Endometrium (tissue), 2 donors: Measurements from ENCODE around the gene LPIN1.

Source experiments
- FAIRE-seq: peaks from 2 replicates; lab custom pipeline; 2012; peaks lifted over from hg19 to GRCh38; lab: Jason Lieb, UNC
- donor health status: control.
- donor health status: control.

LPIN1 gene

DNA sequence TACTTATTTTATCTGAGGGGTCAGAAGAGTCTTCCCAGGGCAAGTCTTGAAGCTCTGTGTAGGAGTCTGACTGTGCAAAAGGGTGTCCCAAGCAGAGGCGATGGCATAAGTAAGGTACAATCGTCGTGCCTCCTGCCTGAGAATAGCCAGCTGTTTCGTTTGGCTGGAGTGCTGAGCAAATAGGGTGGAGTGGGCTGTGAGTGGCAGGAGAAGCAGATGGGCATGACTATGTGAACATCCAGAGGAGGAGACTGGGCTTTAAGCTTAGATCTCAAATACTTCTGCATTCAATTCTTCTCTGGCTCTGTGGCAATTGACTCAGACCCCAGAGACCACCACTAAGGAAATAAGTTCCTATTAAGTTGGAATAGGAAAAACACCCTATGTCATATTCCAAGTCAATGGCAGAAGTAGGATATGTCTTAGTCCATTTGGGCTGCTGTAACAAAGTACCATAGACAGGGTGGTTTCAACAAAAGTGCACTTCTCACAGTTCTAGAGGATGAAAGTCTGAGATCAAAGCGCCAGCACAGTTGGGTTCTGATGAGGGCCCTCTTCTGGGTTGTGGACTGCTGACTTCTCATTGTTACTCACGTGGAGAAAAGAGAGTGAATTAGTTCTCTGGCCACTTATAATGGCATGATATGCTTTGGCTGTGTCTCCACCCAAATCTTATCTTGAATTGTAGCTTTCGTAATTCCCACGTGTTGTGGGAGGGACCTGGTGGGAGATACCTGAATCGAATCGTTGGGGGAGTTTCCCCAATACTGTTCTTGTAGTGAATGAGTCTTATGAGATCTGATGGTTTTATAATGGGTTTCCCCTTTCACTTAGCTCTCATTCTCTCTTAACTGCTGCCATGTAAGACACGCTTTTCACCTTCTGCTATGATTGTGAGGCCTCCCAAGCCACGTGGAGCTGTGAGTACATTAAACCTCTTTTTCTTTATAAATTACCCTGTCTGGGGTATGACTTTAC is 120.2 kb downstream of the LPIN1 start:
- FAIRE-seq: no peak

GRCh38 chr2:11867926-11868325 is 121.5 kb downstream of the LPIN1 start:
- FAIRE-seq: no peak

DNA sequence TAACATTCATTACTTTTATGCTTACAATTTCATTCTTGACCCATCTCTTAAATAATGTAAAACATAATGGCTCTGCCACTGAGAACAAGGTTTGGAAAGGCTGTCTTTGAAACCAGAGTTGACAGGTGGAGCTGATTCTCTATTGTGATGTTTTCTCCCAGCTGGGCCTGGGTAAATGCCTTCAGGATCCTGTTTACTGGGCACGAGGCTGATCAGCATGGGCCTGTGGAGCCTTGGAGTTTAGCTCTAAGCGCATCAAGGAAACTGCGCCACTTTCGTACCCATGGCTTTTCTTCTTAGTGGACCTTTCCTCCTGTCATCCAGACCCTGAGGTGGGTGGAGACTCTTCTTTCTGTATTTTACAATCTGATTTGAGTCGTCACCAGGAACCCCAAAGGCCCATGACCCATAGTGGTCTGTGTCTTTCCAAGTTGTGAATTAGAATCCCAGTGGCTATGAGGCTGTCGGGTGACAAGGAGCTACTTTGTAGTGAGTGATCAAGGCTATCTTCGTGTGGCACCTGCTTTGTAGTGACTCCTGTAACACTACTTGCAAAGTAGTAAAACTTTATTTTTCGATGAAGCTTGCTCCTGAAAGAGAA is 123.1 kb downstream of the LPIN1 start:
- FAIRE-seq: no peak

DNA sequence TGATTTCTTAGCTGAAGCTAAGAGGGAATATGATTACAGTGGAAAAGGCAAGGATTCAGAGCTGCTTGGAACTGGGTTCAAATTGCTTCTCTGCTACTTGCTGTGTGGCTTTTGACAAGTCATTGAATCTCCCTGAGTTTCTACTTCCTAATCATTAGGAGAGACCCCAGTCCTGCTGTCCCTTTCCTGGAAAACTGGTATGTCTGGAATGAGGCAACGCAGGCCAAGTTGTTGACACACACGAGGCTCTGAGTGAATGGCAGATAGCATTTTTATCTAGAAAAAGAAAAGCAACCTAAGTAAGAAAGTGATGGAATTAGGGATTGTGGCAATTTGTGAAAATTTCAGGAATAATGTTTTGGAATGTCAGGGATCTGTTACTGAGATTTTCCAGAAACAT is 123.6 kb downstream of the LPIN1 start:
- no peak for FAIRE-seq

DNA sequence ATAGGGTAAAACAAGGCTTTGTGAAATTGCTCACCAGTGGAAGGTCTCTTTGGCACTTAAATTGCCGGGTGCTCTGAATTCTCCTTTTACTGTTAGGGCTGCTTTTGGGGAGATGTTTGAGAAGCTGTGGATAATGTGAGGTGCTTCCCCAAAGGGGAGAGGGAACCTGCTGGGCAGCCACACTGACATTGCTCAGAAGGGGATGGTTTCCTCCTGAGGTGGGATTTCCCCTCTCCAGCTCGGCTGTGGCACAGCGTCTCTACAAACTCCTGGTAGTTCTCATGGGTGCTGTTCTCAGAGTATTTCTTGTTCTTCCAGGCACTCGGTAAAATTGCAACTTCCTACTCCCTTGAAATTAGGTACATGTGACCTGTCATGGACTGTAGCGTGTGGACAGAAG is 124.2 kb downstream of the LPIN1 start:
- no peak for FAIRE-seq

DNA sequence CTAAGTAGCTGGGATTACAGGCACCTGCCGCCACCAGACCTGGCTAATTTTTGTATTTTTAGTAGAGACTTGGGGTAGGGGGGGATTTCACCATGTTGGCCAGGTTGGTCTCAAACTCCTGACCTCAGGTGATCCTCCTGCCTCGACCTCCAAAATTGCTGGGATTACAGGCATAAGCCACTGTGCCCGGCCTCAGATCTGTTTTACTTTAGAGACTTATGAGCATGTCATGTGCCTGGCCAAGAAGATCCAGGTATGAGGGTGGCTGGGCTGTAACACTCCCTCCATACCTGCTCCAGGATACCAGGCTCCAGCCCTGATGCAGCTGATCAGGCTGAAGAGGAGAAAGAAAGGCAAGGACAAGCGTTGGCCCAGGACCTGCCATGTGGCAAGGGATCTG is 125.0 kb downstream of the LPIN1 start:
- no peak for FAIRE-seq

DNA sequence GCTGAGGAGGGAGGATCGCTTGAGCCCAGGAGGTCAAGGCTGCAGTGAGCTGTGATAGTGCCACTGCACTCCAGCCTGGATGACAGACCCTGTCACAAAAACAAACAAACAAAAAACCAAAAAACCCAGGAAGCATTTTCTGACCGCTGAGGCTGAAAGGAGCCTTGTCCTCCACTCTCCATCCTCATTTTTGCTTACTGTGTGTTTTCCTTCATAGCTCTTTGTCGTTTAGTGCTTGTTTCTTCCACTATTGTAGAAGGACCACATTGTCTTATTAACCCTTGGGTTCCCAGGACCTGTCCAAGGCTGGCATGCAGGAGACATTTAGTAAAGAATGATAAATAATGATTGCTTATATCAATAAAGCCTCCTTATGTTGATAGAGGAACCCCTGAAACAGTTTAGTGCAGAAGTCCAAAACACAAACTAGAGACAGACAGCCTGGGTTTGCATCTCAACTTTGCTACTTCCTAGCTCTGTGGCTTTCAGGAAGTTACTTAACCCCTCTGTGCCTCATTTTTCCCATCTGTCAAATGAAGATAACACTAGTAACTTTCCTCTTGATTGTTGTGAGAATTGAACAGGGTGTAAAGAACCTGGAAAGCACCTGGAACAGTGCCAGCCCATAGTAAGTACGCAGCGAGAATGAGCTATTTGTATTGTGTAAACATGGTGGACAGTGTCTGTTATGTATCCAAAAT is 126.0 kb downstream of the LPIN1 start:
- no peak for FAIRE-seq

DNA sequence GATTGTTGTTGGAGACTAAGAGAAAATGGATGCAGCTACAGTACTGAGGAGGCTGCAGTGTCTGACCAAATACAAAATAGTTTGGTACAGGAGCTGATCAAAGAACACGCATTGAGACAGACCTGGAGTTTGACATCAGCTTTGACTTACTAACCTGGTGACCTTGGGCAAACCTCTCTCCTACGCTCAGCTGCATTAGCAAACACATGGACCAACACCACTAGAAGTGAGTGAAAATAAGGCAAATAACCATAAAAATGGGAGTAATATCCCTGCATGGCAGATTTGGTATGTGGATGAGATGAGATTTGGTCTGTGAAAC is 126.5 kb downstream of the LPIN1 start:
- FAIRE-seq: no peak

GRCh38 chr2:11873356-11874154 is 127.1 kb downstream of the LPIN1 start:
- FAIRE-seq: no peak

DNA sequence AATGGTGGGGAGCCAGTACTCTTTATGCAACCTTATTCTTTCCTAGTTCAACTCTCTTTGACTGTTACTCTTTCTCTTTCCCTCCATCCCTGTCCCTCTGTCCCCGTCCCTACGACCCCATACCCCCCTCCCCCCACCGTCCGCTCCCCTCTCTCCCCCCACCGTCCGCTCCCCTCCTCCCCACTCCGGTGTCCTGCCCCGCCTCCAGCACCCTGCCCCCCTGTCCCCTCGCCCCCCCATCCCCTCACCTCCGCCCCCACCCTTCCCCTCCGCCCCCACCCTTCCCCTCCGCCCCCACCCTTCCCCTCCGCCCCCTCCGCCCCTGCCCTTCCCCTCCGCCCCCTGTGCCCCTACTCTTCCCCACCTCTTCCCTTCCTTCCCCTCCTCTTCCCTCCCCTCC is 128.4 kb downstream of the LPIN1 start:
- no peak for FAIRE-seq

- no peak for FAIRE-seq
These were observed 129.0 kb downstream of the LPIN1 start for GRCh38 chr2:11875481-11875880.

GRCh38 chr2:11876436-11876835 is 130.0 kb downstream of the LPIN1 start:
- no peak for FAIRE-seq

DNA sequence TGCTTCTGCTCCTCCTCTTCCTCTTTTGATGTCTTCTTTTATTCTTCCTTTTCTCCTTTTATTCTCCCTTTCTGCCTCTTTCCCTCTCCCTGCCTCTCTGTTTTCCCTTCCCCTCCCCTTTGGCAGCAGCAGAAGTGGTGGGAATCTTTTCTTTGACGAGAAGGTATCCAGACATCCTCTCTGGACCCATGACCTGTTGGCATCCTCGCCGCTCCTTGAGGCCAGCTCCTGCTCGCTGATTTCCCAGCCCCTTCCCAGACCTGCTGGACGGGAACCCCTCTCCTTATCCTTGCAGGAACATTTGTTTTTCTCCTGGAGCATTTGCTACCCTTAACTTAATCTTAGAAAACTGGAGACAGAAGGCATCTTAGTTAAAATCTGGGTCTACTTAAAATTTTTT is 130.5 kb downstream of the LPIN1 start:
- FAIRE-seq: no peak
